ENCODE measurements around the gene EGLN1. TPM values are rescaled to one million over a fixed set of nuclear protein-coding genes. Genes with fewer than 3 reads are reported as not detected.

EGLN1 gene
- total RNA-seq, 1 donor from 2014 or later = 29.7 TPM

GRCh38 chr1:231332761-231333160 lies 89.3 kb downstream of the EGLN1 start:
- no peak for DNase-seq
- TF ChIP-seq CTCF (IDR thresholded peaks at IDR 0.05) = no peak
- ATAC-seq = no peak
- Histone ChIP-seq H3K27me3 (ENCODE audit: low read depth) (no peaks in the 10 kb centered on the region), H3K9me3 (no peaks in the 10 kb centered on the region), H3K4me3 (peak overlapping the region; percentile 90), H3K4me1 (peaks cover 45% of the 10 kb centered on the region), H3K36me3 (peaks cover 9% of the 10 kb centered on the region), H3K27ac (no peak overlapping the region)
- intact Hi-C loops (cut with DNase I) = no loop called here

GRCh38 chr1:231329483-231329882 lies 92.6 kb downstream of the EGLN1 start:
- peaks cover 20% of the 10 kb centered on the region for H3K4me1 ChIP-seq
- H3K27me3 ChIP-seq (ENCODE audit: low read depth) = no peaks in the 10 kb centered on the region
- H3K4me3 ChIP-seq = no peak overlapping the region
- ATAC-seq (no peak), DNase-seq (no peak)
- TF ChIP-seq CTCF (IDR thresholded peaks at IDR 0.05) = no peak
- intact Hi-C loops (cut with DNase I) = no loop called here
- no peak overlapping the region for H3K27ac ChIP-seq
- peaks cover 7% of the 10 kb centered on the region for H3K36me3 ChIP-seq
- no peaks in the 10 kb centered on the region for H3K9me3 ChIP-seq

- ATAC-seq = no peak
- H3K9me3 ChIP-seq = no peaks in the 10 kb centered on the region
- H3K4me1 ChIP-seq = peaks cover under 1% of the 10 kb centered on the region
- intact Hi-C loops (cut with DNase I) = no loop called here
- H3K27me3 ChIP-seq (ENCODE audit: low read depth) = no peaks in the 10 kb centered on the region
- H3K4me3 ChIP-seq = no peak overlapping the region
- TF ChIP-seq CTCF (IDR thresholded peaks at IDR 0.05) = no peak
- H3K27ac ChIP-seq = no peak overlapping the region
- no peak for DNase-seq
- no peaks in the 10 kb centered on the region for H3K36me3 ChIP-seq
These were observed 94.5 kb downstream of the EGLN1 start for GRCh38 chr1:231327617-231328016.

- no peak for DNase-seq
- intact Hi-C loops (cut with DNase I) = no loop called here
- no peak for ATAC-seq
- no peak overlapping the region for H3K27ac ChIP-seq
- H3K36me3 ChIP-seq = no peaks in the 10 kb centered on the region
- no peaks in the 10 kb centered on the region for H3K9me3 ChIP-seq
- no peaks in the 10 kb centered on the region for H3K27me3 ChIP-seq (ENCODE audit: low read depth)
- H3K4me1 ChIP-seq = no peaks in the 10 kb centered on the region
- no peak overlapping the region for H3K4me3 ChIP-seq
- no peak for TF ChIP-seq CTCF (IDR thresholded peaks at IDR 0.05)
These were observed 95.8 kb downstream of the EGLN1 start for GRCh38 chr1:231326248-231326647.

- H3K4me1 ChIP-seq = no peaks in the 10 kb centered on the region
- H3K4me3 ChIP-seq = no peak overlapping the region
- H3K36me3 ChIP-seq = no peaks in the 10 kb centered on the region
- TF ChIP-seq CTCF (IDR thresholded peaks at IDR 0.05) = no peak
- no peak overlapping the region for H3K27ac ChIP-seq
- DNase-seq (no peak), ATAC-seq (no peak)
- H3K27me3 ChIP-seq (ENCODE audit: low read depth) = no peaks in the 10 kb centered on the region
- H3K9me3 ChIP-seq = no peaks in the 10 kb centered on the region
- intact Hi-C loops (cut with DNase I) = no loop called here
These were observed 97.4 kb downstream of the EGLN1 start for GRCh38 chr1:231324660-231325059.
